H1 (cell line): Measurements from ENCODE around the gene PPP2R3A.

Source experiments
- BCL11A ChIP-seq, 2 experiments: IDR thresholded peaks; one replicate each; pipeline ENCODE4 v1.6.1; 2011; ENCODE audit warnings: low read depth in 2 of 2, low read length in 2 of 2, mild to moderate bottlenecking in 2 of 2
- CHD7 ChIP-seq: fragments of 300-600 bp; sonication (generic); IDR thresholded peaks from 2 replicates; pipeline ENCODE4 v1.7.1; 2012; ENCODE audit warnings: low read length, moderate library complexity, mild to moderate bottlenecking, inconsistent platforms; ENCODE audit not compliant: insufficient replicate concordance
- EP300 ChIP-seq, 2 experiments: IDR thresholded peaks; 1 replicate in 1 of 2; 2 replicates in 1 of 2; pipeline ENCODE4 v1.6.1; 2011 to 2012; ENCODE audit warnings: low read depth in 2 of 2, low read length in 2 of 2, mild to moderate bottlenecking in 2 of 2, borderline replicate concordance in 1 of 2, inconsistent platforms in 1 of 2, moderate library complexity in 1 of 2
- JUN ChIP-seq: IDR thresholded peaks from 2 replicates; pipeline ENCODE4 v1.6.1; 2011; ENCODE audit warnings: low read depth, mild to moderate bottlenecking, improper control_type of control experiment, low read length
- KDM1A ChIP-seq: fragments of 200-600, 300-600 bp; sonication (generic); IDR thresholded peaks from 2 replicates; pipeline ENCODE4 v1.7.1; 2016; ENCODE audit warnings: mild to moderate bottlenecking, low read length, borderline replicate concordance
- POLR2A ChIP-seq, 2 experiments: IDR thresholded peaks; 1 replicate in 1 of 2; 2 replicates in 1 of 2; pipeline ENCODE4 v1.6.1; 2011; ENCODE audit warnings: low read depth in 2 of 2, low read length in 2 of 2, mild to moderate bottlenecking in 2 of 2; ENCODE audit errors: control extremely low read depth in 1 of 2
- SIN3A ChIP-seq, 2 experiments: IDR thresholded peaks in 1 of 2; conservative IDR thresholded peaks in 1 of 2; 2 replicates each; pipeline ENCODE4 v1.6.1; 2011 to 2012; ENCODE audit warnings: low read length in 2 of 2, improper control_type of control experiment in 1 of 2, low read depth in 1 of 2, mild to moderate bottlenecking in 1 of 2
- USF2 ChIP-seq: IDR thresholded peaks from 2 replicates; pipeline ENCODE4 v1.6.1; 2011; ENCODE audit warnings: low read length, improper control_type of control experiment
- TF ChIP-seq, protein P1 (sequence below), 3 experiments: IDR thresholded peaks; 1 replicate in 2 of 3; 2 replicates in 1 of 3; pipeline versions ENCODE4 v1.5.1 to v1.6.1; 2011; ENCODE audit warnings: low read length in 3 of 3, mild to moderate bottlenecking in 3 of 3, inconsistent platforms in 2 of 3, low read depth in 1 of 3, moderate library complexity in 1 of 3; ENCODE audit not compliant: insufficient read depth in 1 of 3; ENCODE audit errors: control extremely low read depth in 1 of 3

GRCh38 chr3:136075218-136075808 lies 109.8 kb downstream of the PPP2R3A start:
- no peak for TF ChIP-seq USF2
- no peak for TF ChIP-seq SIN3A (conservative IDR thresholded peaks at IDR 0.05 in 1 of 2, IDR thresholded peaks at IDR 0.05 in 1 of 2; ENCODE audit: low read depth in 1 of 2, low read length in 2 of 2)
- TF ChIP-seq, protein P1, sequence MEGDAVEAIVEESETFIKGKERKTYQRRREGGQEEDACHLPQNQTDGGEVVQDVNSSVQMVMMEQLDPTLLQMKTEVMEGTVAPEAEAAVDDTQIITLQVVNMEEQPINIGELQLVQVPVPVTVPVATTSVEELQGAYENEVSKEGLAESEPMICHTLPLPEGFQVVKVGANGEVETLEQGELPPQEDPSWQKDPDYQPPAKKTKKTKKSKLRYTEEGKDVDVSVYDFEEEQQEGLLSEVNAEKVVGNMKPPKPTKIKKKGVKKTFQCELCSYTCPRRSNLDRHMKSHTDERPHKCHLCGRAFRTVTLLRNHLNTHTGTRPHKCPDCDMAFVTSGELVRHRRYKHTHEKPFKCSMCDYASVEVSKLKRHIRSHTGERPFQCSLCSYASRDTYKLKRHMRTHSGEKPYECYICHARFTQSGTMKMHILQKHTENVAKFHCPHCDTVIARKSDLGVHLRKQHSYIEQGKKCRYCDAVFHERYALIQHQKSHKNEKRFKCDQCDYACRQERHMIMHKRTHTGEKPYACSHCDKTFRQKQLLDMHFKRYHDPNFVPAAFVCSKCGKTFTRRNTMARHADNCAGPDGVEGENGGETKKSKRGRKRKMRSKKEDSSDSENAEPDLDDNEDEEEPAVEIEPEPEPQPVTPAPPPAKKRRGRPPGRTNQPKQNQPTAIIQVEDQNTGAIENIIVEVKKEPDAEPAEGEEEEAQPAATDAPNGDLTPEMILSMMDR (IDR thresholded peaks at IDR 0.05; ENCODE audit: control extremely low read depth in 1 of 3, insufficient read depth in 1 of 3, low read depth in 1 of 3, low read length in 3 of 3): peak in 2 of 3 experiments; percentile 72 to 84; a peak in 3 of 4 replicates
- TF ChIP-seq EP300 (IDR thresholded peaks at IDR 0.05; ENCODE audit: borderline replicate concordance in 1 of 2, low read depth in 2 of 2, low read length in 2 of 2): no peak
- TF ChIP-seq KDM1A: no peak
- TF ChIP-seq JUN: no peak
- TF ChIP-seq POLR2A (IDR thresholded peaks at IDR 0.05; ENCODE audit: control extremely low read depth in 1 of 2, low read depth in 2 of 2, low read length in 2 of 2): no peak
- TF ChIP-seq BCL11A (IDR thresholded peaks at IDR 0.05; ENCODE audit: low read depth in 2 of 2, low read length in 2 of 2): no peak
- no peak for TF ChIP-seq CHD7
